CD4-positive, alpha-beta T cell treated with Interleukin-6 for 4 hours (primary cell): Measurements from ENCODE around the gene VTI1A.
"Not testable (repeated sequence)": the region's sequence is repeated elsewhere in the genome, so short reads cannot be mapped to it uniquely, and the experiment has no call there.

ENCODE experiments used
- DNase-seq: peaks from one replicate; pipeline ENCODE4 v3.0.0-alpha.2; 2020; ENCODE audit warnings: mixed read lengths

The VTI1A gene

DNA sequence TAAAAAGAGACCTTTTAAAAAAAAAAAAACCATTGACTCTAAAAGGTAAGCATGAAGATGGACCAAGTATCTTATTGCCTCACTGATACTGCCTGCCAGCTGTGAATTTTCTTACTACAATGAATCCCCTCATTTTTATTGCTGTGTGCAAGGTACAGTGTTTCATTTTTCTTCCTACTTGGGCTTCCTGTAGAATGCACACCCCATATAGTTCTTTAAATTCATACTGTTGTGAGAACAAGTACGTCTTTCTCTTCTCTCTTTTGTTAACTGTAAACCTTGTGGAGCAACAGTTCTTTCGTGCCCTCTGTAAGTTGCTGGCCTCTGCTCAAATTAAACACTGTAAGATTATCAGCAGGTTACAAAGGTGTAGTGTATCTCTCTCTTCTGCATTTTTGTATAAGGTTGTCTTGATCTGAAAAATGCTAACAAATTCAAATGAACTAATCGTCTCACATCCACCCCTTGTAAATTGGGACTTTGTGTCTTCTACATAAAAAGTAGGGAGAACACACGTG, 105.6 kb downstream of the VTI1A start:
- no peak for DNase-seq

DNA sequence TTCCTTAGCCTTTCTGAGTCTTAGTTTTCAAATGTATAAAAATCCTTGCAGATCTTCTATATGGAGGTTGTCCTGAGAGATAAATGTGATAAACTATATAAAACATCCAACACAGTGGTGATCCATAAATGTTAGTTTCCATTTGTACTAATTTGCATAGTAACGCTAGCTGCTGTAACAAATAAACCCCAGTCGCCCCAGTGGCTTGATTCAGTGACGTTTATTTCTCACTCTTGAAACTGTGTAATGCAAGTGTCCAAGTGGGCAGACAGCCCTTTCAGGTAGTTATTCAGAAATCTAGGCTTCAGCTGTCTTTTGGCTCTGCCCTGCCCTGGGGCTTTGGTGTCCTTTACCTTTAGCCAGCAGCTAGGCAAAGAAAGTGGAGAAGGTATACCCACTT, 106.3 kb downstream of the VTI1A start:
- DNase-seq, result no peak

DNA sequence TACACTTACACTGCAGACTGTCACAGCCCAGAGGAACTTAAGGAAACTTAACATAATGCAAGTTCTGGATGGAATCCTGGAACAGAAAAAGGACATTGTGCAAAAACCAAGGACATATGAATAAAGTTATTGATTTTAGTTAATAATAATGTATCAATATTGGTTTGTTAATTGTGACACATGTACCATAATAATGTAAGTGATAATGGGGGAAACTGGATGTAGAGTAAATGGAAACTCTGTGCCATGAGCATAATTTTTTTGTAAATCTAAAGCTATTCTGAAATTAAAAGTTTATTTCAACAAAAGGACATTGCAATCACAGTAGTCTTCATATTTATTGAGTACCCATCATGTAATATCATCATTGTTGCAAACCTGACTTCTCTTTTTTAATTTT, 107.2 kb downstream of the VTI1A start:
- DNase-seq, result no peak

DNA sequence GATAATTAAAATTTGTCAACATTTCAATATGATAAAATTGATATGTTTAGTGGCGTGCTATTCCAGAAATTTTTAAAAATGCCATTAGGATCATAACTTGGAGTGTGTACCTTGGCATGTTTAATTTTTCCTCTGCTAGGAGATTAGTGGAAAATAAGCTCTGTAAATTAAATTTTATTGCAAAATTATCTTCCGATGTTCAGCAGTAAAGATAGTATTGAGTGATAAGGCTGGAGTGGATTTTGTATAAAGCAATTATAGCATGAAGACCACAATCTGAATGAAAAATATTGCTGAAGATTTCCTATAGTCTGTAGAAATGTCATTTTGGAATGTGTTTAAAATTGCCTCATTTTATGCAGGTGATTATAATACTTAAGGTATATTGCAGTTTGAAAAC, 110.2 kb downstream of the VTI1A start:
- no peak for DNase-seq

DNA sequence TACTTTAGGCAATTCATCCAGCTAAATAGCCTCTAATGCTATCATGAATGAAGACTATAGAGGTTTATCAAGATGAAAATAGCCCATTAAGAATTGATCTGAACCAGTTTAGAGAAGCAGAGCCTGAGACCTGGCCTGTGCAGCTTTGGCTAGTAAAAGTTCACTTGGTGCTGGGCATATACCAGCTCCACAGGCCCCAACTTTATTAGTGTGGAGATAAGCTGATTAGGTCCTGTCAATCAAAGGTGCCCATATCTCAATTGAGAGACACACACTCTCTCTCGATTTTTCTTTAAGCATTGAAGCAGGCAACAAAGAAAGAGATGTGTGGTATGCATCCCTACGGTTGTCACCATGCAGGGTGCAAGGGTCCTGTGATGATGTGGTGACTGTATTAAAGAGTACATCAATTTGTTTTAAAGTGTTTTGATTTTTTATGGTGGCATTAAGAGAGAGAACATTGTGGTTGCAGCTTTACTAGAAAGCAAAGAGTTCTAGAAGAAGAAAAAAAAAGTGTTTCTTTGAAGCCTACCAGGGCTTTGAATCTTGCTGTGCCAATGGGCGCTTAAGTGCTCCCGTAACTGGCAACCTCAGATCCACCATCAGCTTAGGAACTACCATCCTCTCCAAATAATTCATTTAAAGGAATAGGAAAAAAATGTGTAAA, 111.6 kb downstream of the VTI1A start:
- no peak for DNase-seq

DNA sequence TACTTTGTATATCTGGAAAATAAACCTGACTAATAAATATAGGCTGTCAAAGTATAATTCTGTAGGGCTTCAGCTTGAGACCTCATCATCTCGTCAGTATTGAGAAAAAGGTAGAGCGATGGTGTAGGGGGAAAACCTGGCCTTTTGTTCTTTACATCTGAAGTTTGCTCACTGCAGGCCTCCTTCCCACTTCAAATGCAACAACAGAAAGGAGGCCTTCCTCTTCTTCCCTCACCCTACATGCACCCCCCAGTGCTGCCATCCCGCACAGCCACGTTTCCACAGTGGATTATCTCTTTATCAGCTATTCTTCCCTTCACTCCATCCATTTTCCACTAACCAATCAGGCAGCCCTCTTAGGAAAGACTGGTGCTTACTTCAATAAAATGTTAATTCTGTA, 112.3 kb downstream of the VTI1A start:
- DNase-seq, result no peak

DNA sequence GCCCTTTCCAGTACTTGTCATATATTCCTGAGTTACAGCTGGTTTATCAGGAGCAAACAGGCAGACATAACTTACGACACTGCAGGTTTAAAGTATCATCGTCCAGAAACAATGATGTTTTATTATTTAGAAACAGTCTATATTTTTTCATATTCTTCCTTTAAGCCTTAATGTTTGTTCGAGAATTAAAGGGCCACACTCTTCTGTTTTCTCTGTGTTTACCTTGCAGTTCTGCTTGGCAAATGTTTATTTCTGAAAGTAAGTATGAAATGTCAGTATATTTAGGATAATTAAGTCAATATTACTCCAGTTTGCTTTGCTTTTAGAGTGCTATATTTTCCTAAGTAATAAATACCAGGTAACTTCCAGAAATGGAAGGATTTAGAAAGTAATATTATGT, 115.1 kb downstream of the VTI1A start:
- DNase-seq, result no peak

DNA sequence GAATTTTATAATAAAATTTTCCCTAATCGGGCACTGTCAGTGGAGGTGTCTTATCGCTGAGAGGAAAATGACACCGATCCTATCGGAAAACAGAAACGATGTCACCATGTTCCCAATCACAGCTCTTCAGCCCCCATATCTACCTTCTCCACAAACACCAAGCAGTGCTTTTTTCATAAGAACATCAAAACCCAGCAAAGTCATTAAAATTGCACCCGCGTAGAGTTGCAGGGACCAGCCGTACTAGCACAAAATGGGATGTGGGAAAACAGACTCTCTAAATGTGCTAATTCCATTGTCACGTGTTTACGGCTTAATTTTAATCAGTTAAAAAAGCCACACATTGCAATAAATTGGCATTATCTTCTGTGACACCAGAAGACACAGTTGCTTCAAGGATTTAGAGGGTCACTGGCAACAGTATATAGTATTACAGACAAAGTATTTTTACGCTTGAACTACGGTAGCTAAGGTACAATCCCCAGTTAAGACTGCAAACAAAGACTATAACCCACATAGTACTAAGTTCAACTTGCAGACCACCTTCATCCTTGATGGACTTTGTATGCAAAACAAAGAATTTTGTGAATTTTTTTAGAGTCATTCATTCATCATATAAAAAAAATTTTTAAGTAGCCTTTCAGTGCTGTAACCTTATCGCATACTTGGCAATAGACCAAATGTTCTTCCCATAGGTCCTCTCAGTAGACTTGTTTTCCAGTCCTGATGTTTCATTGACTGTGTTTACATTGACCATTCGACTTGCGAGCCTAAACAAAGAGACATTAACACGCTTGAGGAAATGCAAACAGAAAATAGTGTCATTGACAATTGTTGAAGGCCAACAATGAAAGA, 116.0 kb downstream of the VTI1A start:
- no peak for DNase-seq

DNA sequence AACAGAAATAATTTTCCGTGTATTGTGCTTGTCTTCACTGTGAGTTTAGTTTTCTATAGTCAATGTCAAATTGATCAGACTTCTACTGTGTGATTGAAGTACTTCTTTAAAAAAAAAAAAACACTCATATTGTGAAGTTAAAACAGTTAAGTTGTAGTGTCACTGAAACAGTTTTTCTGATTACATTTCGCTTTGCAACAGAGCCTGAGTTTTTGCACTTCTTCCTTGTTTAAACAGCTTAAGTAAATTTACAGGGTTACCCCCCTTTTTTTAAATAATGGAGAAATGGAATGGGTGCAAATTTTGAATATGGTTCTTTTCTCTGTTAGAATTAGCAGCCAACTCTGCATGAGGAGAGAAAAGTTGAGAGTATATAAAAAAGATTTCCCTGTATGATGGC, 117.3 kb downstream of the VTI1A start:
- DNase-seq, result no peak

DNA sequence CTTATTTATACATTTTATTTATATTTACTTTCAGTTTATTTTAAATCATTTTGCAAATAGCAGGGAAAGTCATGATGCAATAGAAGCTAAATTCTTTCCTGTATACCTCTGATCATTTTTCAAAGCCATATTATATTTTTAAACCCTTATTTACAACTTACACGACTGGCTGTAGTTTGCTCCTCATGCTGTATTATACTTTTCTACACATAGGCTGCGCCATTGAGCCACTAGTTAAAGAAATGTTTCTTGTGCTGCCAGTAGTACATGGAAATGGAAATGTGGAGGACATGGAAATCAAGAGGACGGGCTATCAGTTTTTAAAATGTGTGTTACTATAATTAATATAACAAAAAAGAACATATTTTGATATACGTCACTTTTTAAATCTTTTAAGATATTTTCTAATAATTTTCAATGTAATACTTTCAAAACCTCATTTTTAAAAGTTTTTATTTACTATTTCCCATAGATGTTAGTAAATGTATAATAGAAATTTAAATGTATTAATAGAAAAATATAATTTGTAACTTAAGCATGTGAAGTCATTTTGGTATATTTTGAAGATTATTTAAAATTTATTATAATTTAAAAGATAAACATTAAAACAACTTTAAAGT, 118.5 kb downstream of the VTI1A start:
- DNase-seq, result no peak

DNA sequence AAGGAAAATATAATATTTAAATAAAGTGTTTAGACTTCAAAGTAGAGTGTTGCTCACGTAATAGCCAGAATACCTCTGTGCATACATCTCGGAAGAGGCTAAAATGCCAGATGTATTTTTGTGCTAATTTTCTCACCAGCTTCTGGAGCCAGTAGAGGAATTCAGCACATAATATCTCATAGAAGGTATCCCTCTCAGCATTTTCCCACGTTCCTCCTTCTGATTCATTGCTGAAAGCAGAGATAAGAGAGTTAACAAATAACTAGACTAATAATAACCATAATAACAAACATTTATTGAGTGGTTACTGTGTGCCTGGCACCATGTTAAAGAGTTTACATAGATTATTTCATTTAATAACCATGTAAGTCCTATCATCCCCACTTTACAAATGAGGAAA, 123.6 kb downstream of the VTI1A start:
- no peak for DNase-seq

DNA sequence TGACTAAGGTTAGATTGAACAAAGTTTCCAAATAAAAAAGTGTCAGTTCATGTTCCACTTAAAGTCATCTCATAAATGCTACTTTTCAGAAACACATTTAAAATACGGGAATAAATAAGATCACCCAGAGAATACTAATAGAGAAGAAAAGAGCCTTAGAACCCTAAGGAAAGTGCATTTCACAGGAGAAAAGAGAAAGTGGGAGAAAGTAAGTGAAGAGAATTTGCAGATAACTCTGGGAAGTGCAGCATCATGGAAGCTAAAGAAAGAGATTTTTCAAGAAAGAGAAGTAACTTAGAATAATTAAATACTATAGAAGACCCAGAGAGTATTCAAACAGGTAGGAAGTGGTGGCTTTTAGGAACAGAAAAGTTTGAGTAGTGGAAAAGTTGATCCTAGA, 132.6 kb downstream of the VTI1A start:
- no peak for DNase-seq

DNA sequence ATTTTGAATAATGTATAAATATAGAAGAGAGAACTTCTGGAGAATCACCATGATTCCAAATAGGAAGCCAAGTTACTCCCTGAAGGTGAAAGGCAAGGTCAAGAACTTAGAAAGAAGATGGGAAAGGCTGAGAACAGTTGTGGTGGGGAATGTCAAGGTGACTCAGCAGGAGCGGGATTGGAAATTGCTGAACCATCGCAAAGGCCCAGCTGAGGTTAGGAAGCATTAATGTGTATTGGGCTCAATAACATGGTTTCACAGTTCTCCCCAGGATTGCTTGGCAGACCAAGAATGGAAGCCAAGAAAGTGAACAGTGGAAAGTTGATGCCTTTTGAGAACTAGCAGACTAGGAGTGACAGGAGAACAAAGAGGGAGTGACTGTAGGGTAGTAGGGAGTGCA, 133.3 kb downstream of the VTI1A start:
- DNase-seq, result no peak

DNA sequence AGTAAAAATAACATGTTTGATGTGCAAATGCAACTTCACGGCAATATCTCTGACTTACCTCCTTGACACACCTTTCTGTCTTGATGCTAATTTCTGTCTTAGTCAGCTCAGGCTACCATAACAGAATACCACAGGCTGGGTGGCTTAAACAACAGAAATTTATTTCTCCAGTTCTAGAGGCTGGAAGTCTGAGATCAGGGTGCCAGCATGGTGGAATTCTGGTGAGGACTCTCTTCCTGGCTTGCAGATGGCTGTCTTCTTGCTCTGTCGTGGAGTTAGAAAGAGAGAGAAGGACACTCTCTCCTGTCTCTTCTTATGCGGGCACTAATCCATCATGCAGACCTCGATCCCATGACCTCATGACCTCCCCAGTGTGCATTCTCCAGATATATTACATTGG, 134.9 kb downstream of the VTI1A start:
- no peak for DNase-seq

DNA sequence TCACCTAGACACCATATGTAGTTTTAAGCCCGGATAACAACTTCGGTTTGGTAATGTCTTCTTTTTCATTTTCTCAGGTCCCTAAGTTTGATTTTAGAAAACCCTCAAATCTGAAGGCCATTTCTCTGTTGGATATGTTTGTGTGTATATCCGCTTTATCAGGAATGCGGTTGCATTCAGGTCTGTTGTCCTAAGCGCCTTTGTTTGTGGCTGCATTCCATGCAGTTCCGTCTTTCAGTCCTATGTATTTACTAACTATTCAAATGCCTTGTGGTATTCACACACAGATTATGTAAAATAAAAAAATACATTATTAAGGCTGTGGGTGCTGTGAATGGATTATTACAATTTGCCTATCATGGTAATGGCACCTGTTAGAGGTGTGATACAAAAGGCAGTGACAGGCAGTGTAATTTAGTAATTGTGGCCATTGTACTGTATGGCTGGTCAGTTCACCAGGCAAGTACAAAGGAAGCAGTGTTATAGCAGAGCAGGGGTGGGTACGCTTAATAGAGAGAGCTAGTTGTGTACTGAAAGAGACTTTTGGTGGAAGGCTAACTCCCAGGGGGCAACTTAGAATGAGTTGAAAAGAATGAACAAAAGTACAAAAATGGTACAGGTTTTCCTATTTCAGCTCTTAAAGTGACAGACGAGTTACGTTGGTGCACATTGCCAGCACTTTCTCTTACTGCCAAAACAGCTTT, 136.4 kb downstream of the VTI1A start:
- no peak for DNase-seq

DNA sequence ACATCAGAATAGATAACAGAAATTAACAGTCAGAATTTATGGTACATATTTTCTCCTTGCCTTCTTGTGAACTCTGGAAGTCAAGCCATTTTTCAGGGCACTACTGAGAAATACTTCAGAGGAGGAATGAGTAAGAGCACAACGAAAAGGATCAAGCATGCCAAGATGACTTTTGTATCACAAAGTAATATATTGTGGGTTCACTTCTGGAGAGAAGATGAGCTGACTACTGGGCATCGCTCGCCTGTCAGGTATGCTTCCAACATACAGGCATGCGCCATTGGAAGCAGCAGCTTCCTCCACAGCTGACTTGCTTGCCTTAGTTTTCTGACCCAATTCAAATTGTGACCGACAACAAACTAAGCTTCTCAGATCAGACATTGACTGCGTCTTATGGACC, 137.3 kb downstream of the VTI1A start:
- no peak for DNase-seq

DNA sequence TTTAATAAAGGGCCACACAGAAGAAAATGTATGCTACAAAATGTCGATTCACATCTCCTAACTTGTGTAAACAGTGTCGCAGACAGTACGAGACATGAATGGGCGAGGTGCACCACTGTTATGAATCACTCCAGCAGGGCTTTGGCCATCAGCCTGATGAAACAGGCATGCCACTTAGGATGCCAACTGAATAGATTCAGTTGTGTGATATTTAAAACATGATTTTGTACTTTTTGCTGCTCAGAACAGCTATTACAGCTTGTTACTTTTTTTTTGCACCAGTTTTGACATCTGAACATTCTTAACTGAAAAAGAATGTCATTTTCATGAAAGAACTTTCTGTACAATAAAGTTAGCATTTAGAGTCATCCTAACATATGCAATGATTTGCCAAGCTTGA, 138.1 kb downstream of the VTI1A start:
- no peak for DNase-seq

DNA sequence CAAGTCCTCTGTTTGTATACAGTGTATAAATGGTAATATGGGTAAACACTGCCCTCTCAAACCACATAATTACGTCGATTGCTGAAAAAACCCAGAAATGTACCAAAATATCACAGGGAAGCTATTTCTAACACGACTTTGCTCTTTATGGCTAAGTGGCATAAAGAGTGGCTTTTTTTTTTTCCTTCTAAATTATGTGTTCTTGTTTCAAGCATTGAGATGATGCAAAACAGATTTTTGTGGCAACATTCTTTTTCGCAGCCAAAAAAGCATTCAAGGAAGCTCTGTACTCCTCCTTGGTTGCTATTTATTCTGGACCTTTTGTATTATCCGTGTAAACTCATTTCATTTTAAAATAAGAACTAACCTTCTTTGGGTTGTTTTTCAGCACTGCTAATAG, 138.9 kb downstream of the VTI1A start:
- DNase-seq, result no peak

DNA sequence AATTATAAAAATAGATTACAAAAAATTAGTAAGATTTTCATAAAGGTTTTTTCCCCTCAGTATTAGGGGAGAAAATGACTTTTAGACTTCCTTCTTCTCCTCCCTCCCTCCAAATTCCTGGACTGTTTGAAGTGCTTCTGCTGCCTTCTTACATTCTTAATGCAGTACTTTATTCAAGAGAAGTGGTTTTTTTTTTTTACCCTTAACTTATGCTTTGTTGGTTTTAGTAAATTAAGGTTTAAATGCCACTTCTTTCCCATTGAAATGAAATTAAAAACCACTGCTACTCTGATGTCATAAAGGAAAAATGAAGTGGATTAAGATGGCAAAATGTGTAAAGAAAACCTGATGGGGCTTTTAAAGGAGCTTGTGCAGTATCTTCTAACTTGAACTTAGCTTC, 140.7 kb downstream of the VTI1A start:
- no peak for DNase-seq

DNA sequence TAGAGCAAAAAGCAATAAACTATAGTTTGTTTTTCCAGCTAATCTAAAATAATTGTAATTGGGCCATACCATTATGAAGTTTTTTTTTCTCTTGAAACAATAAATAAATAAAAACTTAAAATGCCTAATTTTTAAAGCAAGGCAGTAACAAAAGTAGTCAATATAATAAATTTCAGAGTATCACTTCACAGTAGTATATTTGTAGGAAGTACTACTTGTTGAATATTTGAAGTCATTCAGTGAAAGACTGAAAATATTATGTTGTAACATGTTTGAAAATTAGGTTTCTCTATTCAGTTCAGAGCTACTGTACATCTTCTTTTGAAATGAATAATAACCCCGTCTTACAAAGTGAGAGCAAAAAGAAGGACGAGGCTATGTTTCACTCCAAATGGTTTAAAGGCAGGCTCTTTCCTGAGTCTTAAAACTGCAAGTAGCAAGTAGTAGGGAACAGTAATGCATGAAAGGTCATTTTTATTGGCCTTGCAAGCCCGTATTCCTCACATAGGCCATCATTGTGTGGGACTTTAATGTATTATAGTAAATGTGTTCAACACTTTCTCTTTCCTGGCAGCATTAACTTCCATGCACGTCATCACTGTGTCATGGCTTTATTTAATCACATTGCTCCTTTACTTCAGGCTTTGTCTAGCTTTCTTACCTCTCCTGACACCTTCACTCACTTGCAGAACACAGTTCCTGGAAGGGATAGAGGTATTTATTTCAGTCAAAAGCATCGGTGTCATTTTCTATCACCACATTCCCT, 141.4 kb downstream of the VTI1A start:
- DNase-seq, result no peak

DNA sequence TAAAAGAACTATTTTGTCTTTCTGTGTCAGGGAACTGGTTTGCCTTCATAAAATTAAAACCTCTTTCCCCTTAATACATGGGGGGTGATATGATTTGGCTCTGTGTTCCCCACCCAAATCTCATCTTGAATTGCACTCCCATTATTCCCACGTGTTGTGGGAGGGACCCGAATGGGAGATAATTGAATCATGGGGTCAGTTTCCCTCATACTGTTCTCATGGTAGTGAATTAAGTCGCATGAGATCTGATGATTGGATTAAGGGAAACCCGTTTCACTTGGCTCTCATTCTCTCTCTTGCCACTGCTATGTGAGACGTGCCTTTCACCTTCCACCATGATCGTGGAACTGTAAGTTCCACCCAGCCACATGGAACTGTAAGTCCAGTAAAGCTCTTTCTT, 142.1 kb downstream of the VTI1A start:
- DNase-seq, result no peak

DNA sequence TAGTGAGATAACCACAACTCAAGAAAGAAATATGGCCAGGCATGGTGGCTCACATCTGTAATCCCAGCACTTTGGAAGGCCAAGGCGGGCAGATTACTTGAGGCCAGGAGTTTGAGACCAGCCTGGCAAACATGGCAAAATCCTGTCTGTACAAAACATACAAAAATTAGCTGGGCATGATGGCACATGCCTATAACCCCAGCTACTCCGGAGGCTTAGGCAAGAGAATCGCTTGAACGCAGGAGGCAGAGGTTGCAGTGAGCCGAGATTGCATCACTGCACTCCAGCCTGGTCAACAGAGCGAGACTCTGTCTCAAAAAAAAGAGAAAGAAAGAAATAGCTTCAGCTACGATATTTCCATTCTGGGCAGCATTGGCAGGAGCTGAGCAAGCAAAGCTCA, 143.8 kb downstream of the VTI1A start:
- DNase-seq, result not testable (repeated sequence)

DNA sequence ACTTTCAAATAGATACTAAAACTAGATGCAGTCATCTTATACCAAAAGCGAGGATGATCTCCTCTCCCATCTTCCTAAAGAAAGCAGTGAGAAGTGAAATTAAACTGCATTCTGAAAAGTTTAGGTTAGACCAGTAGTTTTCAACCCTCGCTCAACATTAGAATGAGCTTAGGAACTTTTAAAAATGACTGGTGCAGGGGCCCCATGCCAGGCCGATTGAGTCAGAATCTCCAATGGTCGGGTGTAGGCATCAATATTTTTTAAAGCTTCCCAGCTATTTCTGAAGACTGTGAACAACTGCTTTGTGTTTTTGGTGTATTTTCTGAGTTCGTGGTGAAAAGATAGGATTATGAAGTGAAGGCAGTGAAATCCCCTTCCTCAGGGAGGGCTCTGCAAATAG, 146.0 kb downstream of the VTI1A start:
- DNase-seq, result no peak
